ENCODE results near the gene KRCC1. TPM values are rescaled to one million over a fixed set of nuclear protein-coding genes. Genes with fewer than 3 reads are reported as not detected.

The KRCC1 gene
- total RNA-seq, 2 donors from 2014 or later: 7.8 to 10.6 TPM

DNA sequence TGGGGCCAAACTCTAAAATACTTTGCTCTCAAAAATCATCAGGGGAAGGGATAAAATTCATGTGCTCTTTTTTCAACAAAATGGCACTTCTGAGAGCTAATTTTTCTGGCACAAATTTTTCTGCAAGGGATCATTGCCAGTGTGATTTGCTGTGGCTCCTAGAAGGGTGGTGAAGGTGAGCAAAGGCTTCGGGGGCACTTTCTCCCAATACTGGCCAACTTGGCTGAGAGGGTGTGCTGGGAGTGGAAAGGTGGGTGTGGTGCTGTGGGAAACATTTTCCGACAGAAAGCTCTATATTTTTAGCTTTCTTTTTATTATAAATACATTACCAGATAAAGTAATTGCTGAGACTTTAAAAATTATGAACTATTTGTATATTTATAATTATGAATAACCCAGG is 12.5 kb upstream of the KRCC1 start:
- H3K9me3 ChIP-seq (ENCODE audit: control insufficient read depth, low read length, poor library complexity, severe bottlenecking): no peaks in the 10 kb centered on the region
- Mint-ChIP-seq H3K27me3 (peaks cover 7% of the 10 kb centered on the region), H3K27ac (no peak overlapping the region), H3K4me1 (no peaks in the 10 kb centered on the region), H3K4me3 (no peak overlapping the region), H3K36me3 (ENCODE audit: low read depth) (no peaks in the 10 kb centered on the region)
- no peak for DNase-seq
- ATAC-seq: no peak

DNA sequence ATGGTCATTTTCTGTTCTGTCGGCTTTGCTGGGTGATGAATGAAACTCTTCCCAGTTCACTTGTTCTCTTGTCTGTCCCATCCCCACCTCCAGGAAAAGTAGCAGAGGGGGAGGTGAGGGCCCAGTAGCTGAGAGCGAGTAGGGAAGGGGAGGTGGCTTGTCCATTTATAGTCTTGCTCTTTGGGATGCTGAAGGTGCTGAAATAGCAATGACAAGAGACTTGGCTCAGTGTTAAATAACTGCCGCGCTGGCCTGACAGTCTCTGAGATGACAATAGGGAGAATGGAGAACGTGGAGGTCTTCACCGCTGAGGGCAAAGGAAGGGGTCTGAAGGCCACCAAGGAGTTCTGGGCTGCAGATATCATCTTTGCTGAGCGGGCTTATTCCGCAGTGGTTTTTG is 12.0 kb upstream of the KRCC1 start, which contains the start of gene SMYD1:
Gene SMYD1 (plus strand): TSS at position 228 of the 400 bp plus-strand sequence. CDS start 40 bp downstream, at position 268.
- ATAC-seq (no peak), DNase-seq (no peak)
- H3K36me3 Mint-ChIP-seq (ENCODE audit: low read depth): no peaks in the 10 kb centered on the region
- peaks cover 7% of the 10 kb centered on the region for H3K27me3 Mint-ChIP-seq
- H3K4me3 Mint-ChIP-seq: no peak within 1 kb of the TSS
- H3K27ac Mint-ChIP-seq: no peak within 1 kb of the TSS
- no peaks in the 10 kb centered on the region for H3K9me3 ChIP-seq (ENCODE audit: control insufficient read depth, low read length, poor library complexity, severe bottlenecking)
- H3K4me1 Mint-ChIP-seq: no peaks in the 10 kb centered on the region

DNA sequence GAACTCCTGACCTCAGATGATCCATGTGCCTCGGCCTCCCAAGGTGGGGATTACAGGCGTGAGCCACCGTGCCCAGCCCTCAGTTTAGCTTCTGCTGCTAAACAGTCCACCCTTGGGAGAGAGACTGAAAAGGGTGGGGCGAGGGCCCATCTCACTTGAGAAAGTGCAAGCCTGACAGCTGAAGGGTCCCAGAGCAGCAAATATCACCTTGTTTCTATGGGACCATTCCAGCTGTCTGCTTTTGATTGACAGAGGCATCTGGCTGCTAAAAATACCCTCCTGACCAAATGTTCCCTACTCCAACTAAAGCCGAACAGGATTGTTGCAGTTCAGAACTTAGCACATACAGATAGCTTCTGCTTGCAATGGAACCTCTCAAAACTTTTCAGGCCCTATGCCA is 11.6 kb upstream of the KRCC1 start:
- DNase-seq: no peak
- no peaks in the 10 kb centered on the region for H3K9me3 ChIP-seq (ENCODE audit: control insufficient read depth, low read length, poor library complexity, severe bottlenecking)
- no peak for ATAC-seq
- no peaks in the 10 kb centered on the region for H3K4me1 Mint-ChIP-seq
- H3K27ac Mint-ChIP-seq: no peak overlapping the region
- H3K4me3 Mint-ChIP-seq: no peak overlapping the region
- peaks cover 7% of the 10 kb centered on the region for H3K27me3 Mint-ChIP-seq
- H3K36me3 Mint-ChIP-seq (ENCODE audit: low read depth): no peaks in the 10 kb centered on the region

DNA sequence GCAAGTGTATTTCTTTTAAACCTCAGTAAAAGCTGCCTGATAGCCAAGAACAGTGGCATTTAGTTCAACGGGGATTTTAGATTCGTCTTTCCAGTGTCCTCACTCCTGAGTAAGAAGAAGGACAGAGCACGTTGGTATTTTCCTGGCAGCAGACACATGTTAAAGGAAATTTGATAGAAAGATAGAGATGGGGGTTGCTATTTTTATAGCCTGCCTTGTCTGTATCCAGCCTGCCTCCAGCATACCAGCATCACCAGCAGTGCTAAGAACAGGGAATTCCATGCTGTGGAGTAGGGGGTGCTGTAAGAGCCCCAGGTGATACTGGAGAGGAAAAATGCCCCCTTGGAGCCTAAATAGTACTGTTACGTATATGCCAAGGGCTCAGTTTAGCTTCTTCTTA is 11.0 kb upstream of the KRCC1 start:
- ATAC-seq: no peak
- no peak overlapping the region for H3K4me3 Mint-ChIP-seq
- no peaks in the 10 kb centered on the region for H3K9me3 ChIP-seq (ENCODE audit: control insufficient read depth, low read length, poor library complexity, severe bottlenecking)
- DNase-seq: no peak
- H3K4me1 Mint-ChIP-seq: no peaks in the 10 kb centered on the region
- no peaks in the 10 kb centered on the region for H3K36me3 Mint-ChIP-seq (ENCODE audit: low read depth)
- H3K27me3 Mint-ChIP-seq: peaks cover 5% of the 10 kb centered on the region
- H3K27ac Mint-ChIP-seq: no peak overlapping the region

DNA sequence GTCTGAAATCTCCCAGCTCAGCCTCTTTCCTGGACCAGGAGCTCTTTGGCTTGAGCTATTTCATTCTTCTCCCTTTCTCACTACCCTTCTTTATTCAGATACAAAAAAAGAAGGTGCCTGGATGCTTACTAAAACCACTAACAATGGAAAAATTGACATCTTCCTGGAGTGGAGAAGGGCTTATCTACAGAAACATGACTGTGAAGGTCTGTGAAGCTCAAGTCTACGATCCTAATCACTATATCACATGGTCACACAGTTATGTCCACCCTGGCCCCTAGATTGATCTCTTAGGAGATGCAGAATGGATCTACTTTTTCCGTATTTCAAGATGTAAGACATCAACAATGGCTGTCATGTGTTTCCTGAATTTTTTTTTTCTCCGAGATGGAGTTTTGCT is 5.7 kb upstream of the KRCC1 start:
- Mint-ChIP-seq H3K4me3 (no peak overlapping the region), H3K36me3 (ENCODE audit: low read depth) (no peaks in the 10 kb centered on the region), H3K27ac (no peak overlapping the region), H3K4me1 (peaks cover 10% of the 10 kb centered on the region), H3K27me3 (no peaks in the 10 kb centered on the region)
- H3K9me3 ChIP-seq (ENCODE audit: control insufficient read depth, low read length, poor library complexity, severe bottlenecking): no peaks in the 10 kb centered on the region
- no peak for ATAC-seq
- no peak for DNase-seq

DNA sequence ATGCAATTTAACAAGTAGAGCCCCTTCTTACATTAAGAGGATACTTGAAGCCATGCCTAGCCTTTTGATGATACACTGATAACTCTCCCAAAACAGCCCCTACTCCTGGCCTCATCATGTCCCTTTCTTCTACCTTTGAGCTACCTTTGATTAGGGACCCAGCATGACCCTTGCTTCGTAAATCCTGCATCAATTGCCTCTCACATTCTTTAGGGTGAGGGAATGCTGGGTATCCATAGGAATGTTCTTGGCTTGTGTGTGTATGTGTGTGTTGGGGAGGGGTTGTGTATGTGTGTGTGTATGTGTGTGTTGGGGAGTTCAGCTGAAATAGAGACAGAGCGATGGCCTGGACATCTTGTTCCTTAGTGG is 5.3 kb upstream of the KRCC1 start:
- peaks cover 14% of the 10 kb centered on the region for H3K4me1 Mint-ChIP-seq
- no peaks in the 10 kb centered on the region for H3K9me3 ChIP-seq (ENCODE audit: control insufficient read depth, low read length, poor library complexity, severe bottlenecking)
- H3K36me3 Mint-ChIP-seq (ENCODE audit: low read depth): no peaks in the 10 kb centered on the region
- H3K27ac Mint-ChIP-seq: no peak overlapping the region
- no peak overlapping the region for H3K4me3 Mint-ChIP-seq
- DNase-seq (no peak), ATAC-seq (no peak)
- no peaks in the 10 kb centered on the region for H3K27me3 Mint-ChIP-seq

DNA sequence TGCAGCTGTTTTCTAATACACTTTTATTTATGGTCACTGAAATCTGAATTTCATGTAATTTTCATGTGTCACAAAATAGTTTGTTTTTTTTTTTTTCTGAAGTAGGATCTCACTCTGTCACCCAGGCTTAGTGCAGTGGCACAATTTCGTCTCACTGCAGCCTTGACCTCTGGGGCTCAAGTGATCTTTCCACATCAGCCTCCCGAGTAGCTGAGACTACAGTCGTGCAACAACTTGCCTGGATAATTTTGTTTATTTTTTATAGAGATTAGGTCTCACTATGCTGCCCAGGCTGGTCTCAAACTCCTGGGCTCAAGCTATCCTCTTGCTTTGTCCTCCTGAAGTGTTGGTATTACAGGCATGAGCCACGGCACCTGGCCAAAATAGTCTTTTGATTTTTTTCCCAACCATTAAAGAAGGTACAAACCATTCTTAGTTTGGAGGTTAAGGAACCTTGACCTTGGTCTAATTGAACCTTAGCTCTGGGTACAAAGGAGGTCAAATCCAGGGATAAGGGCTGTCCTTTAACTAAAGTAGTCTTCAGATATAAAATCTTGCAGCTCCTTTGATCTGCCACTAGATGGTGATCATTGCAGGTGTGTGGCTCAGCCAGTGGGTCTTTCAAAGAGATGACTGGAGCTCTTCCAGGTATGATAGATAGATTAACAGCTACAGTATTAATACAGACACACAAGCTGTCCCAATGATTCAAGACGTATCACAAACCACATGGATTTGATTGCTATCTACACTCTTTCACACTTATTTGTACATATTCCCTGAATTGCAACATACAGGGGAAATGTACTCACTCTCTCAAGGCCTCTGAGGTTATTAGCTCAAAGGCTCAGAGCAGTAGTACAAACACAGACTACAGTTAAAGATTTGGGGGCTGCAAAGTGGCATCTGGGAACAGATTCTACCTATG is 4.7 kb upstream of the KRCC1 start:
- DNase-seq: no peak
- Mint-ChIP-seq H3K4me3 (no peak overlapping the region), H3K36me3 (ENCODE audit: low read depth) (peaks cover under 1% of the 10 kb centered on the region), H3K27ac (no peak overlapping the region), H3K4me1 (peaks cover 17% of the 10 kb centered on the region), H3K27me3 (no peaks in the 10 kb centered on the region)
- no peaks in the 10 kb centered on the region for H3K9me3 ChIP-seq (ENCODE audit: control insufficient read depth, low read length, poor library complexity, severe bottlenecking)
- ATAC-seq: peak; percentile 32

DNA sequence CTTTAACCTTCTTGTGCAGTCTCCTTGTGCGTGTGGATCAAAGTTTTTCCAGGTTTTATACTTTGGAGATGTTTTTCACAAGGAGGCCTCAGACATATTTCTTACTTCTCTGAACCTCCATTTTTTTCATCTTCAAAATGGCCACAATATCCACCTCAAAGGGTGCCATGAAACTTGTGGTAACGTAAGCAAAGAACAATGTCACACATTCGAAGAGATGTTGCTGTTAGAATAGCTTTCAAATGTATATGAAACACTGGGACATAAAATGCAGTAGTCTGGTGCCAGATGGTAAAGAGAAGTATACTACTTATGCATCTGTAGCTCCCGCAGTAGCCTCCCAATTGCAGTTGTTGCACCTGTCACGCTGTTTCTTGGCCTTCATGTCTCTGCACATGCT is 2.6 kb upstream of the KRCC1 start:
- H3K27ac Mint-ChIP-seq: no peak overlapping the region
- DNase-seq: no peak

DNA sequence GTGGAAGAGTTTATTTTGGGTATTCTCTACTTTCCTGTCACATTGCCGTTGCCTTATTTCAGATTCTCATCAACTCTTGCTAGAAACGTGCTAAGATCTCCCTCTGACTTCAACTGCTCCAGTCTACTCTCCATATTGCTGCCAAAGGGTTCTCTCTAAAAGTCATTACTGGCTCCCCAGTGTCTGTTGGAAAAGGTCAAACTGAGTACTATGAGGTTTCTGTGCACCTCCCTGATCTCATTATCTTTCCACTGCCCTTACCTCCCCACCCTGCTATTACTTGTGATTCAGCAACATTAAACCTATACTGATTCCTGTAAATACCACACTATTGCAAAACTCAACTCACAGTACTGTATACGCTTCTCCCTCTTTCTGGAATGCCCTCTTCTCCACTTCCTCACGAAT is 1.9 kb upstream of the KRCC1 start:
- Mint-ChIP-seq H3K27ac (peak overlapping the region; percentile 98), H3K4me3 (peak overlapping the region; percentile 25), H3K4me1 (peaks cover 37% of the 10 kb centered on the region), H3K27me3 (no peaks in the 10 kb centered on the region), H3K36me3 (ENCODE audit: low read depth) (peaks cover 2% of the 10 kb centered on the region)
- no peak for DNase-seq
- ATAC-seq: no peak
- no peaks in the 10 kb centered on the region for H3K9me3 ChIP-seq (ENCODE audit: control insufficient read depth, low read length, poor library complexity, severe bottlenecking)

More for the DNA sequence above, 2.6 kb upstream of the KRCC1 start:
- no peak overlapping the region for H3K4me3 Mint-ChIP-seq
- H3K9me3 ChIP-seq (ENCODE audit: control insufficient read depth, low read length, poor library complexity, severe bottlenecking): no peaks in the 10 kb centered on the region
- ATAC-seq: no peak
- H3K27me3 Mint-ChIP-seq: no peaks in the 10 kb centered on the region
- H3K4me1 Mint-ChIP-seq: peaks cover 33% of the 10 kb centered on the region
- H3K36me3 Mint-ChIP-seq (ENCODE audit: low read depth): peaks cover 2% of the 10 kb centered on the region

DNA sequence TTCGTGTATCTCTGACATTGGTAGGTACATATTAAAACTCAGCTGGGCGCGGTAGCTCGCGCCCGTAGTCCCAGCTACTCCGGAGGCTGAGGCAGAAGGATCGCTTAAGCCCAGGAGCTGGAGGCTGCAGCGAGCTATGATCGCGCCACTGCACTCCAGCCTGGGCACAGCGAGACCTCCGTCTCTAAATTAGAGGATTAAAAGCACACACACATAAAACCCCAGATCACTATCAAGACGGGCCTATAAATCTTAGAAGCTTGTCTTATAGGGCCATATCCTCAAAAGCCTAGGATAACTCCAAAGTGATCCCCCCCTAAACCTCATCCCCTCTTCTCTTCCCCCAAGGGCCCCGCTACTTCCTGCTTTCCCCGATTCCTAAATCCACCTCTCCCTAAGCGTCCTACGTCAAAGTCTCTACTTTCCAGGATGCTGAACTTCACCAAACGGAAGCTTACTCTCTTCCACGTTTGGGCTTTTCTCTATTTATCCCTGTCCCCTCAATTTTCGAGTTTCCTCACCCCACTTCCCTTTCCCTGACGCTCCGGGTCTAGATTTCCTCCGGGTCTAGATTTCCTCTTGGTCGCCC is 707 bp downstream of the KRCC1 start:
- Mint-ChIP-seq H3K27me3 (no peaks in the 10 kb centered on the region), H3K36me3 (ENCODE audit: low read depth) (peaks cover 2% of the 10 kb centered on the region), H3K27ac (peak overlapping the region; percentile 98), H3K4me1 (peaks cover 36% of the 10 kb centered on the region), H3K4me3 (peak overlapping the region; percentile 96)
- no peaks in the 10 kb centered on the region for H3K9me3 ChIP-seq (ENCODE audit: control insufficient read depth, low read length, poor library complexity, severe bottlenecking)
- ATAC-seq: no peak
- DNase-seq: no peak

DNA sequence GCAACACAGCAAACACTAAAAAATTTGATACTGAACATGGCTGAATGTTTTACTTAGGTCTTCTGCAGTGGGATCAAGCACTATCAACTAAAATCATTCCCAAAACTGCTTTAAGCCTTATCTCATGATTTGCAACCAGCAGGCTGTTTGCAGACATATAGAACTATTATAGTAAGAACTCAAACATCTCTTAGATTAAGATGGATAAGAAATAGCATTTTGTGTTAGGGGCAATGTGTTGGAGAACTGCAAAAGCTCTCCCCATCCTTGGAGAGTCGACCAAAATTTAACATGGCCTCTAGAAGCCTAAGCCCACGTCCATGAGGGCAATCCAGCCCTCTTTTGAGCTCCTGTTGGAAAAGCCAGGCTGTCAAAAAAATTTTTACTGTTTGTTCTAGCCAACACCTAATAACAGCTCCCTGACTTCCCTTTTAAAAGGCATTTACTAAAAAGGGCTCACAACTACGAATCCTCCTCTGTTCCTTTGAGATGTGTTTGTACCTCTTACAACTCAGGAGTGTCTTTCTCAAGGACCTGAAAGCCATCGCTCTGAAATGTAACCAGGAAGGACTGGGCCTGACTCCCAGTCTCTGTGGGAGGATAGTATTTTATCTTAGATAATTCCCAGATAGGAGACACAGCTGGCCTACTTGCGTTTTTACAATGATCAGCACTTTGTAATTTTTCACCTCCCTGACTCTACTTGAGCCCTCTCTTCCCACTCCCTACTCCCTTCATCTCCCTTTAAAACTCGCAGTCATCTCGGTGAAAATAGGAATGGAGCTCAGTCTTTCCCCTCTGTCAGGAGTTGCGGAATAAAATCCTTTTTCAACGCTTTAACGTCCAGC is 1.4 kb downstream of the KRCC1 start:
- H3K9me3 ChIP-seq (ENCODE audit: control insufficient read depth, low read length, poor library complexity, severe bottlenecking): no peaks in the 10 kb centered on the region
- no peaks in the 10 kb centered on the region for H3K27me3 Mint-ChIP-seq
- DNase-seq (no peak), ATAC-seq (no peak)
- H3K4me1 Mint-ChIP-seq: peaks cover 36% of the 10 kb centered on the region
- peak overlapping the region; percentile 96 for H3K4me3 Mint-ChIP-seq
- H3K36me3 Mint-ChIP-seq (ENCODE audit: low read depth): peaks cover 2% of the 10 kb centered on the region
- peak overlapping the region; percentile 98 for H3K27ac Mint-ChIP-seq

DNA sequence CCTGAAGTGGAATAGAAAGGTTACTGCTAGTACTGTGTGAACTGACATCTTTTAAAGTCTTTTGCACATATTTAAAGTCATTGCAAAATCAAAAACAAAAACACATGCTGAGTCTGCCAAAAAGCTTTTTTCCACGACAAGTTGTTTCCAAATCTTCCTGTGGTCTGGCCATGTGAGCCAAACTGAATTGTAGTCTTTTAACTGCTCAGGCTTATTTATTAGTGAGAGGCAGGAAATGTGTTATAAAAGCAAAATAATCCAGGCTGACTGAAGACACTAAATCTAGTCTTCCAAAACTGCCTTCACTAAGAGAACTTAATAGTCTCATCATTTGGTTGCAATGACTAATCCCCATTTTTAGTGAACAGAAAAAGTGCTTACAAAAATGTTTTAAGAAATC is 2.3 kb downstream of the KRCC1 start:
- Mint-ChIP-seq H3K27me3 (no peaks in the 10 kb centered on the region), H3K4me3 (no peak overlapping the region), H3K36me3 (ENCODE audit: low read depth) (peaks cover 2% of the 10 kb centered on the region), H3K27ac (peak overlapping the region; percentile 98), H3K4me1 (peaks cover 41% of the 10 kb centered on the region)
- ATAC-seq (no peak), DNase-seq (no peak)
- no peaks in the 10 kb centered on the region for H3K9me3 ChIP-seq (ENCODE audit: control insufficient read depth, low read length, poor library complexity, severe bottlenecking)

DNA sequence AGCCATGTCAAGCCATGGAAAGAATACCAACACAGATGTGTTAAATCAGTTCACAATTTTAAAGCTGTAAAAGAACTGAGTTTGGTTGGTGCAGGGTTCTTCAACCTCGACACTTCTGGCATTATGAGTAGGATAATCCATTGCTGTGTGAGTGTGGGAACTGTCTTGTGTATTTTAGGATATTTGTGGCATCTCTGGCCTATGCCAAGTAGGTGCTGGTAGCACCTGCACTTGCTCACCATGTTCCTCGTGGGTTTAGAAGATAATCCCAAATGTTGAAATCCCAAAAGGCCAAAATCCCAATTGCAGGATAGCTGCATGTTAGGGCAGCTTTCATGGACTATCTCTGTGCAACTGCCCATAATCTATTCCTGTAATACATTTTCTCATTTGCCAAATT is 3.8 kb downstream of the KRCC1 start:
- Mint-ChIP-seq H3K4me3 (no peak overlapping the region), H3K27ac (no peak overlapping the region), H3K4me1 (peaks cover 33% of the 10 kb centered on the region), H3K27me3 (no peaks in the 10 kb centered on the region), H3K36me3 (ENCODE audit: low read depth) (peaks cover 2% of the 10 kb centered on the region)
- no peak for DNase-seq
- no peak for ATAC-seq
- no peaks in the 10 kb centered on the region for H3K9me3 ChIP-seq (ENCODE audit: control insufficient read depth, low read length, poor library complexity, severe bottlenecking)
